ENCODE data around the gene OSBPL9. TPM values are rescaled to one million over a fixed set of nuclear protein-coding genes. Genes with fewer than 3 reads are reported as not detected.

Gene OSBPL9
- total and polyA plus RNA-seq, 9 of the 15 experiments (the other 6 are each of a cell fraction or from before 2014, with no cell fraction given) = 43.9 to 217 (median 170) TPM

DNA sequence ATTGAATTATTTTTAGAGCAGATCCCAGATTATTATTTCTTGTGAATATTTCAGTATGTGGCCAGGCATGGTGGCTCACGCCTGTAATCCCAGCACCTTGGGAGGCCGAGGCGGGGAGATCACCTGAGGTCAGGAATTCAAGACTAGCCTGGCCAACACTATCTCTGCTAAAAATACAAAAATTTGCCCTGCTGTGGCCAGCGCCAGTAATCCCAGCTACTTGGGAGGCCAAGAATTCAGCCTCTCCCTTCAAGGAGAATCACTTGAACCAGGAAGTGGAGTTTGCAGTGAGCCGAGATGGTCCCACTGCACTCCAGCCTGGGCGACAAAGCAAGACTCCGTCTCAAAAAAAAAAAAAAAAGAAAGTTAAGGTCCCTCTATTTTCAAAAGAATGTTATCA lies 4.3 kb downstream of the OSBPL9 start (continued):
- 0 out of 2 replicates have a peak, but pooled peaks have one; percentile 36 for TF ChIP-seq SPI1 (IDR thresholded peaks at IDR 0.05; ENCODE audit: borderline replicate concordance, low read depth, low read length)
- TF ChIP-seq JUND (IDR thresholded peaks at IDR 0.05; ENCODE audit: borderline replicate concordance, low read depth, low read length) = no peak
- no peak for TF ChIP-seq JUND (tag; IDR thresholded peaks at IDR 0.05; ENCODE audit: borderline replicate concordance, low read depth, low read length)
- TF ChIP-seq ZBTB40 (IDR thresholded peaks at IDR 0.05) = no peak
- no peak for TF ChIP-seq ZBTB40 (CRISPR knock-in tag; IDR thresholded peaks at IDR 0.05)
- TF ChIP-seq, protein P1, sequence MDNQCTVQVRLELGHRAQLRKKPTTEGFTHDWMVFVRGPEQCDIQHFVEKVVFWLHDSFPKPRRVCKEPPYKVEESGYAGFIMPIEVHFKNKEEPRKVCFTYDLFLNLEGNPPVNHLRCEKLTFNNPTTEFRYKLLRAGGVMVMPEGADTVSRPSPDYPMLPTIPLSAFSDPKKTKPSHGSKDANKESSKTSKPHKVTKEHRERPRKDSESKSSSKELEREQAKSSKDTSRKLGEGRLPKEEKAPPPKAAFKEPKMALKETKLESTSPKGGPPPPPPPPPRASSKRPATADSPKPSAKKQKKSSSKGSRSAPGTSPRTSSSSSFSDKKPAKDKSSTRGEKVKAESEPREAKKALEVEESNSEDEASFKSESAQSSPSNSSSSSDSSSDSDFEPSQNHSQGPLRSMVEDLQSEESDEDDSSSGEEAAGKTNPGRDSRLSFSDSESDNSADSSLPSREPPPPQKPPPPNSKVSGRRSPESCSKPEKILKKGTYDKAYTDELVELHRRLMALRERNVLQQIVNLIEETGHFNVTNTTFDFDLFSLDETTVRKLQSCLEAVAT (IDR thresholded peaks at IDR 0.05) = peak in 1 of 2 experiments; percentile 59; a peak in 1 of 4 replicates
- TF ChIP-seq, protein P2, sequence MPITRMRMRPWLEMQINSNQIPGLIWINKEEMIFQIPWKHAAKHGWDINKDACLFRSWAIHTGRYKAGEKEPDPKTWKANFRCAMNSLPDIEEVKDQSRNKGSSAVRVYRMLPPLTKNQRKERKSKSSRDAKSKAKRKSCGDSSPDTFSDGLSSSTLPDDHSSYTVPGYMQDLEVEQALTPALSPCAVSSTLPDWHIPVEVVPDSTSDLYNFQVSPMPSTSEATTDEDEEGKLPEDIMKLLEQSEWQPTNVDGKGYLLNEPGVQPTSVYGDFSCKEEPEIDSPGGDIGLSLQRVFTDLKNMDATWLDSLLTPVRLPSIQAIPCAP (CRISPR knock-in tag; IDR thresholded peaks at IDR 0.05; ENCODE audit: borderline replicate concordance) = no peak
- no peak for TF ChIP-seq ZNF696 (CRISPR knock-in tag; conservative IDR thresholded peaks at IDR 0.05)
- TF ChIP-seq PPARD (CRISPR knock-in tag; IDR thresholded peaks at IDR 0.05) = no peak
- TF ChIP-seq NFXL1 (CRISPR knock-in tag; IDR thresholded peaks at IDR 0.05) = no peak
- TF ChIP-seq RFX5 (IDR thresholded peaks at IDR 0.05; ENCODE audit: low read depth, low read length) = no peak
- TF ChIP-seq RBM25 (IDR thresholded peaks at IDR 0.05; ENCODE audit: low read depth, low read length, severe bottlenecking) = no peak
